ENCODE measurements around the gene METTL9.
"Not testable (repeated sequence)": the region's sequence is repeated elsewhere in the genome, so short reads cannot be mapped to it uniquely, and the experiment has no call there.

Gene METTL9

GRCh38 chr16:21554795-21555585, 44.4 kb upstream of the METTL9 start:
- no peaks in the 10 kb centered on the region for H3K9me2 ChIP-seq (replicated peaks; ENCODE audit: low read depth, low read length)
- peaks cover 3% of the 10 kb centered on the region for H3K4me1 ChIP-seq (ENCODE audit: insufficient read depth, low read length, poor library complexity, severe bottlenecking)
- no peaks in the 10 kb centered on the region for H3F3A ChIP-seq (ENCODE audit: low read depth)
- peak; percentile 99 for TF ChIP-seq CTCF (conservative IDR thresholded peaks at IDR 0.05; ENCODE audit: low read length)
- TF ChIP-seq EZH2phosphoT487 (IDR thresholded peaks at IDR 0.05; ENCODE audit: borderline replicate concordance) = no peak
- H3K4me3 ChIP-seq (ENCODE audit: low read length, poor library complexity, severe bottlenecking) = peak overlapping the region; percentile 48
- H4K20me1 ChIP-seq (ENCODE audit: insufficient read depth, low read length, poor library complexity, severe bottlenecking) = no peaks in the 10 kb centered on the region
- H3K4me2 ChIP-seq (ENCODE audit: low read depth, low read length, poor library complexity, severe bottlenecking) = peak overlapping the region; percentile 69
- no peaks in the 10 kb centered on the region for H3K27me3 ChIP-seq (ENCODE audit: insufficient read depth, low read length, poor library complexity, severe bottlenecking)
- peak overlapping the region; percentile 100 for H2AFZ ChIP-seq (ENCODE audit: low read length)
- H3K9ac ChIP-seq (ENCODE audit: low read depth, low read length, poor library complexity, severe bottlenecking) = peak overlapping the region; percentile 55
- no peaks in the 10 kb centered on the region for H3K79me2 ChIP-seq (ENCODE audit: insufficient read depth, low read length)
- no peaks in the 10 kb centered on the region for H3K36me3 ChIP-seq (ENCODE audit: insufficient read depth, low read length)
- H3K9me3 ChIP-seq (ENCODE audit: insufficient read depth, low read depth, low read length) = no peaks in the 10 kb centered on the region

GRCh38 chr16:21555621-21556020, 43.8 kb upstream of the METTL9 start:
- not testable (repeated sequence) for H3K36me3 ChIP-seq (ENCODE audit: insufficient read depth, low read length); H3F3A ChIP-seq (ENCODE audit: low read depth); H4K20me1 ChIP-seq (ENCODE audit: insufficient read depth, low read length, poor library complexity, severe bottlenecking); H3K4me2 ChIP-seq (ENCODE audit: low read depth, low read length, poor library complexity, severe bottlenecking); H3K9me2 ChIP-seq (replicated peaks; ENCODE audit: low read depth, low read length); H3K27me3 ChIP-seq (ENCODE audit: insufficient read depth, low read length, poor library complexity, severe bottlenecking); H3K4me1 ChIP-seq (ENCODE audit: insufficient read depth, low read length, poor library complexity, severe bottlenecking); H3K9me3 ChIP-seq (ENCODE audit: insufficient read depth, low read depth, low read length); H3K79me2 ChIP-seq (ENCODE audit: insufficient read depth, low read length); H3K9ac ChIP-seq (ENCODE audit: low read depth, low read length, poor library complexity, severe bottlenecking); H3K4me3 ChIP-seq (ENCODE audit: low read length, poor library complexity, severe bottlenecking)
- H2AFZ ChIP-seq (ENCODE audit: low read length) = peak overlapping the region; percentile 100; the same call in 1 of the 2 replicates

- H4K20me1 ChIP-seq (ENCODE audit: insufficient read depth, low read length, poor library complexity, severe bottlenecking); H3K36me3 ChIP-seq (ENCODE audit: insufficient read depth, low read length); H2AFZ ChIP-seq (ENCODE audit: low read length); H3K27me3 ChIP-seq (ENCODE audit: insufficient read depth, low read length, poor library complexity, severe bottlenecking); H3K9me2 ChIP-seq (replicated peaks; ENCODE audit: low read depth, low read length); H3K4me3 ChIP-seq (ENCODE audit: low read length, poor library complexity, severe bottlenecking); H3K4me1 ChIP-seq (ENCODE audit: insufficient read depth, low read length, poor library complexity, severe bottlenecking); H3K9ac ChIP-seq (ENCODE audit: low read depth, low read length, poor library complexity, severe bottlenecking); H3K79me2 ChIP-seq (ENCODE audit: insufficient read depth, low read length); H3K9me3 ChIP-seq (ENCODE audit: insufficient read depth, low read depth, low read length); H3K4me2 ChIP-seq (ENCODE audit: low read depth, low read length, poor library complexity, severe bottlenecking); H3F3A ChIP-seq (ENCODE audit: low read depth): not testable (repeated sequence)
Observed at GRCh38 chr16:21556026-21556595, 43.3 kb upstream of the METTL9 start.

GRCh38 chr16:21556651-21557241, 42.6 kb upstream of the METTL9 start:
- not testable (repeated sequence) for H3K79me2 ChIP-seq (ENCODE audit: insufficient read depth, low read length); H2AFZ ChIP-seq (ENCODE audit: low read length); H3K9ac ChIP-seq (ENCODE audit: low read depth, low read length, poor library complexity, severe bottlenecking); H3K4me1 ChIP-seq (ENCODE audit: insufficient read depth, low read length, poor library complexity, severe bottlenecking); H3K27me3 ChIP-seq (ENCODE audit: insufficient read depth, low read length, poor library complexity, severe bottlenecking); H3K4me2 ChIP-seq (ENCODE audit: low read depth, low read length, poor library complexity, severe bottlenecking); H3K9me3 ChIP-seq (ENCODE audit: insufficient read depth, low read depth, low read length); H4K20me1 ChIP-seq (ENCODE audit: insufficient read depth, low read length, poor library complexity, severe bottlenecking); H3K36me3 ChIP-seq (ENCODE audit: insufficient read depth, low read length); H3F3A ChIP-seq (ENCODE audit: low read depth); H3K9me2 ChIP-seq (replicated peaks; ENCODE audit: low read depth, low read length); H3K4me3 ChIP-seq (ENCODE audit: low read length, poor library complexity, severe bottlenecking)

Data from Loucy (cell line).